Skeletal muscle tissue (tissue), 4 donors: ENCODE data around the gene SRXN1. TPM values are rescaled to one million over a fixed set of nuclear protein-coding genes. Genes with fewer than 3 reads are reported as not detected.

Experiments
- H3K27ac ChIP-seq: one replicate; pipeline ENCODE4 v1.7.0; 2013; ENCODE audit warnings: mild to moderate bottlenecking, low read depth, low read length, inconsistent platforms
- H3K27me3 ChIP-seq, 3 donors: one replicate each; pipeline ENCODE4 v1.7.0; 2013; ENCODE audit warnings: low read length in 3 of 3; ENCODE audit not compliant: control insufficient read depth in 3 of 3, insufficient read depth in 3 of 3
- H3K36me3 ChIP-seq, 3 donors: one replicate each; pipeline ENCODE4 v1.7.0; 2013; ENCODE audit warnings: low read length in 3 of 3; ENCODE audit not compliant: control insufficient read depth in 3 of 3, insufficient read depth in 3 of 3
- H3K4me1 ChIP-seq, 3 donors: one replicate each; pipeline ENCODE4 v1.7.0; 2013; ENCODE audit warnings: low read length in 3 of 3, mild to moderate bottlenecking in 3 of 3; ENCODE audit not compliant: control insufficient read depth in 3 of 3, insufficient read depth in 3 of 3
- H3K4me3 ChIP-seq, 3 donors: one replicate each; pipeline ENCODE4 v1.7.0; 2013; ENCODE audit warnings: low read length in 3 of 3
- H3K9ac ChIP-seq, 3 donors: one replicate each; pipeline ENCODE4 v1.7.0; 2013; ENCODE audit warnings: low read length in 3 of 3, mild to moderate bottlenecking in 3 of 3, moderate library complexity in 2 of 3, low read depth in 1 of 3
- H3K9me3 ChIP-seq, 3 donors: one replicate each; pipeline ENCODE4 v1.7.0; 2013; ENCODE audit warnings: low read length in 3 of 3; ENCODE audit not compliant: control insufficient read depth in 3 of 3
- total RNA-seq: library from RNA; depleted of rRNA; stranded (reverse); fragments of >200 nt; gene quantifications from one replicate; pipeline ENCODE4 v1.2.3, GENCODE V29; 2014
- donor health status: Osteomylitis.

The SRXN1 gene
- total RNA-seq, 1 donor from 2014 or later: 11.0 TPM

DNA sequence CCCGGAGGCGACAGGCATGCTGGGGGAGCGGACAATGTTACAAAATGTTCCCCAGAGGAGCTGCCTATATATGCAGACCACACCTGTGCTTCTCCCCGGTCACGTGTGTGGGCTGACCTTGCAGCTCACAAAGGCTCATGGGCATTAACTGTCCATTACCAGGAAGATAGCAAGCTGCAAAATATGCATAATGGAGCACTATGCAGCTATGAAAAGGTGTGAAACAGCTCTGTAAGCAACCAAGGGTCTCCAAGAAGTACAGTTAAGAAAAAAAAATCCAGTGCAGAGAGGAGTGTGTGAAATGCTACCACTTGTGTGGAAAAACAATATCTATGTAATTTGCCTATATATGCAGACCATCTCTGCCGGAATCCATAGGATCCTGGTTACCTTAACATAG, 52.3 kb downstream of the SRXN1 start:
- no peak overlapping the region for H3K4me3 ChIP-seq
- H3K9me3 ChIP-seq: no peaks in the 10 kb centered on the region
- H3K27ac ChIP-seq: no peak overlapping the region
- no peak overlapping the region for H3K9ac ChIP-seq
- no peaks in the 10 kb centered on the region for H3K36me3 ChIP-seq
- peaks cover 4 to 17% (median 16%) of the 10 kb centered on the region in 3 donors for H3K4me1 ChIP-seq
- H3K27me3 ChIP-seq: peaks cover 0 to 3% (median 0%) of the 10 kb centered on the region in 3 donors

- no peaks in the 10 kb centered on the region for H3K36me3 ChIP-seq
- H3K9me3 ChIP-seq: no peaks in the 10 kb centered on the region
- peaks cover 0 to 17% (median 16%) of the 10 kb centered on the region in 3 donors for H3K4me1 ChIP-seq
- no peak overlapping the region for H3K27ac ChIP-seq
- peaks cover 0 to 3% (median 0%) of the 10 kb centered on the region in 3 donors for H3K27me3 ChIP-seq
- no peak overlapping the region for H3K4me3 ChIP-seq
- no peak overlapping the region for H3K9ac ChIP-seq
Measured at GRCh38 chr20:600141-600540, 52.9 kb downstream of the SRXN1 start.

GRCh38 chr20:598133-598850, 54.7 kb downstream of the SRXN1 start:
- H3K27ac ChIP-seq: no peak overlapping the region
- H3K36me3 ChIP-seq: no peaks in the 10 kb centered on the region
- H3K9me3 ChIP-seq: no peaks in the 10 kb centered on the region
- no peak overlapping the region for H3K9ac ChIP-seq
- peaks cover 0 to 9% (median 7%) of the 10 kb centered on the region in 3 donors for H3K4me1 ChIP-seq
- peaks cover 0 to 3% (median 0%) of the 10 kb centered on the region in 3 donors for H3K27me3 ChIP-seq
- no peak overlapping the region for H3K4me3 ChIP-seq

GRCh38 chr20:597560-597959, 55.4 kb downstream of the SRXN1 start:
- H3K9ac ChIP-seq: no peak overlapping the region
- peaks cover 0 to 3% (median 0%) of the 10 kb centered on the region in 3 donors for H3K27me3 ChIP-seq
- no peaks in the 10 kb centered on the region for H3K9me3 ChIP-seq
- H3K4me1 ChIP-seq: peaks cover 0 to 4% (median under 1%) of the 10 kb centered on the region in 3 donors
- H3K27ac ChIP-seq: no peak overlapping the region
- H3K36me3 ChIP-seq: no peaks in the 10 kb centered on the region
- H3K4me3 ChIP-seq: no peak overlapping the region

Other genes with a start within 250 kb of the SRXN1 start
- 29.2 TPM for gene RBCK1, start 244.9 kb downstream of the SRXN1 start, total RNA-seq
- 14.1 TPM for gene TBC1D20, start 190.7 kb downstream of the SRXN1 start, total RNA-seq
- 112 TPM for gene CSNK2A1, start 109.4 kb downstream of the SRXN1 start, total RNA-seq
- 2.1 TPM for gene TCF15, start 42.9 kb downstream of the SRXN1 start, total RNA-seq
- not detected for gene SCRT2, start 22.6 kb upstream of the SRXN1 start, total RNA-seq
- not detected for gene SLC52A3, start 115.3 kb upstream of the SRXN1 start, total RNA-seq
- 7.3 TPM for gene FAM110A, start 180.5 kb upstream of the SRXN1 start, total RNA-seq